NCI-H2196 (cell line): ENCODE results near the gene CCL25.

Experiments
- DNase-seq: peaks from one replicate; lab custom pipeline; 2025; ENCODE audit not compliant: unreplicated experiment; lab: John Stamatoyannopoulos, UW

CCL25 gene

DNA sequence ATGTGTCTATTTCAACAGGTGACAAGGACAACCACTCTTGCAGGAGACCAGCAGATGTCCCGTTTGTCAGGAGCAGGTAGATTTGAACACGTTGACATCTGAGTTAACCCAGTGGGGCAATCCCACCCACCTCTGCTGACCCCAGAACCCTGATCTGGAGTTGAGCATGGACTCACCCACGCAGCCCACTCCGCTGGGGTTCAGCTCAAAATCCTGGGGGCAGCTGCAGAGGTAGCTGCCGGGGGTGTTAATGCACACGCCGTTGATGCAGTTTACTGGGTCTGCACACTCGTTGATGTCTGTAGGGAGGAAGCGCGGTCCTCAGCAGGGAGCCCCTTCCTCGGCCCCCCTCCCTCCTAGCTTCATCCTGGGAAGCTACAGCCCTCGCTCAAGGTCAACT, 56.9 kb downstream of the CCL25 start:
- DNase-seq = no peak

DNA sequence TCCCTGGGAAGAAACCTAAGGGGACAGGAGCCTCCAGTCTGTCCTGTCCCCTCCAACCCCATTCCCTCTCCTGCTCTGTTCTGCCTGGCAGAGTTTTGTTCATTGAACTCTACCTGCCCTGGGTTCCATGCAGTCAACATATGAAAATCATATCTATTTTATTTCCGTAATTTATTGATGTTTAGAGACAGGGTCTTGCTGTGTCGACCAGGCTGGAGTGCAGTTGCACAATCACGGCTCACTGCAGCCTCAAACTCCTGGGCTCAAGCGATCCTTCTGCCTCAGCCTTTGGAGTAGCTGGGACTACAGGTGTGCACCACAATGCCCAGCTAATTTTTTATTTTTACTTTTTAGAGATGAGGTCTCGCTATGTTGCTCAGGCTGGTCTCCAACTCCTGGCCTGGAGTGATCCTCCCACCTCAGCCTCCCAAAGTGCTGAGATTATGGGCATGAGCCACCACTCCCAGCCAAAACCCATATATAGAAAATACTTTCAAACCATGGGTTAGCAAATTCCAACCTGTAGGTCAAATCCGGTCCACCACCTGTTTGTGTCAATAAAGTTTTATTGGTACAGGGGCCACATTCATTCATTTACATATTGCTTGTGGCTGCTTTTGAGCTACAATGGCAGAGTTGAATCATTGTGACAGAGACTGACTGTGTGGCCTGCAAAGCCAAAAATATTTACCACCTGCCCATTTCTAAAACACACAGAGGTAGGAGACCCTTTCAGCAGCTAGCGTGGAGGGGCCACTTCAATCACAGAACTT, 57.5 kb downstream of the CCL25 start:
- DNase-seq = no peak

DNA sequence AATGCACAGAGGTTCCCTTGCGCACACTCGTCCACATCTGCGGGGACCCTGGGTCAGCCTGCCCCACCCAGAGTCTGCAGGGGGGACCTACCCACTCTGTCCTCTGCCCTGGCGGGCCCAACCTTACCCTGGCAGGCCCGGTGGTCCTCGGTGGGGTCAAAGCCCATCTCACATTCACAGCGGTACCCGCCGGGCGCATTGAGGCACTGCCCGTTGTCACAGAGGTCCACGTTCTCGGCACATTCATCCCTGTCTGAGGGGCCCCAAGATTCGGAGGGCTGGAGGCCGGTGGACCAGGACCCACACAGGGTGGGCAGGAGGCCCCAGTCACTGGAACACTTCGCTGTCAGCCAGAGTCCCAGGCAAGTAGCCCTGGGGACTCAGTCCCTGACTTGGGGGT, 58.4 kb downstream of the CCL25 start:
- no peak for DNase-seq

DNA sequence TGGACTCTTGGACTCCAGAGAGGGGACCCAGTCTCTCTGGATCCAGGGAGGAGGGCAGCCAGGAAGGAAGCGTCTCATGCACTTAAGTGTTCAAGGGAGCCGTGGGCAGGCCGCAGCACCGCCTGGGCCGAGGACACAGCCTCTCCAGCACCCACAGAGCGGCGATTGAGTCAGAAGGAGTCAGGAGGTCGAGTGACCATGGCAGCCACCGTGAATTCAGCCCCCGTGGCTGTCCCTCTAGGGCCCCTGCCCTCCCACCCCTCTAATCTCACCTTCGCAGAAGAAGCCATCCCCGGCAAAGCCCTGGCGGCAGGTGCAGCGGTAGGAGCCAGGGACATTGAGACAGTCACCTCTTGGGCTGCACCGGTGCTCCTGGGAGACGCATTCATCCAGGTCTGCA, 58.8 kb downstream of the CCL25 start:
- no peak for DNase-seq
